ENCODE data around the gene ZSCAN21. TPM values are rescaled to one million over a fixed set of nuclear protein-coding genes. Genes with fewer than 3 reads are reported as not detected.
"Not testable (repeated sequence)": the region's sequence is repeated elsewhere in the genome, so short reads cannot be mapped to it uniquely, and the experiment has no call there.

Gene ZSCAN21
- total and polyA plus RNA-seq, 8 donors = 6.5 to 27.1 (median 24.1) TPM

GRCh38 chr7:100008525-100008924, 41.0 kb upstream of the ZSCAN21 start:
- no peak overlapping the region for H3K4me3 ChIP-seq
- peaks cover 0 to 18% of the 10 kb centered on the region in 2 donors for H3K4me1 ChIP-seq
- ATAC-seq = no peak
- no peaks in the 10 kb centered on the region for H3K9me3 ChIP-seq
- no peaks in the 10 kb centered on the region for H3K36me3 ChIP-seq
- no peak overlapping the region for H3K27ac ChIP-seq
- TF ChIP-seq CTCF (IDR thresholded peaks at IDR 0.05) = no peak
- intact Hi-C loops (cut with DNase I) = no loop called here
- no peaks in the 10 kb centered on the region for H3K27me3 ChIP-seq
- peak in 2 of 4 donors; percentile 27 to 80 for DNase-seq

GRCh38 chr7:100009952-100010351, 39.6 kb upstream of the ZSCAN21 start:
- H3K9me3 ChIP-seq; H3K27ac ChIP-seq; DNase-seq; intact Hi-C loops (cut with DNase I); H3K36me3 ChIP-seq; H3K4me3 ChIP-seq; ATAC-seq; H3K27me3 ChIP-seq: not testable (repeated sequence)
- H3K4me1 ChIP-seq = peaks cover 0 to 15% of the 10 kb centered on the region in 2 donors

- no peak for TF ChIP-seq CTCF (IDR thresholded peaks at IDR 0.05)
- intact Hi-C loops (cut with DNase I) = no loop called here
- H3K4me3 ChIP-seq = no peak overlapping the region
- no peaks in the 10 kb centered on the region for H3K36me3 ChIP-seq
- H3K27me3 ChIP-seq = no peaks in the 10 kb centered on the region
- no peak overlapping the region for H3K27ac ChIP-seq
- ATAC-seq = no peak
- no peak for DNase-seq
- no peaks in the 10 kb centered on the region for H3K9me3 ChIP-seq
- peaks cover 0 to 19% of the 10 kb centered on the region in 2 donors for H3K4me1 ChIP-seq
These were observed 38.7 kb upstream of the ZSCAN21 start for GRCh38 chr7:100010901-100011300.

GRCh38 chr7:100011516-100011915, 38.1 kb upstream of the ZSCAN21 start:
- Histone ChIP-seq H3K27me3 (no peaks in the 10 kb centered on the region), H3K36me3 (no peaks in the 10 kb centered on the region), H3K4me3 (no peak overlapping the region), H3K27ac (no peak overlapping the region), H3K4me1 (peaks cover 3 to 25% of the 10 kb centered on the region in 2 donors), H3K9me3 (no peaks in the 10 kb centered on the region)
- intact Hi-C loops (cut with DNase I) = no loop called here
- no peak for TF ChIP-seq CTCF (IDR thresholded peaks at IDR 0.05)
- ATAC-seq = no peak
- DNase-seq = no peak

- intact Hi-C loops (cut with DNase I); H3K9me3 ChIP-seq; H3K4me3 ChIP-seq; H3K27ac ChIP-seq; H3K36me3 ChIP-seq; H3K27me3 ChIP-seq: not testable (repeated sequence)
- ATAC-seq (peak; percentile 51), DNase-seq (peak in 1 of 4 donors; percentile 64)
- peaks cover 8 to 36% of the 10 kb centered on the region in 2 donors for H3K4me1 ChIP-seq
These were observed 36.9 kb upstream of the ZSCAN21 start for GRCh38 chr7:100012385-100013327.

- no peaks in the 10 kb centered on the region for H3K36me3 ChIP-seq
- no peaks in the 10 kb centered on the region for H3K9me3 ChIP-seq
- intact Hi-C loops (cut with DNase I) = no loop called here
- no peaks in the 10 kb centered on the region for H3K27me3 ChIP-seq
- TF ChIP-seq CTCF (IDR thresholded peaks at IDR 0.05) = no peak
- H3K4me1 ChIP-seq = peaks cover 8 to 43% of the 10 kb centered on the region in 2 donors
- DNase-seq = no peak
- no peak overlapping the region for H3K4me3 ChIP-seq
- no peak overlapping the region for H3K27ac ChIP-seq
- no peak for ATAC-seq
These were observed 36.3 kb upstream of the ZSCAN21 start for GRCh38 chr7:100013328-100013676.

Data from left lung (tissue), 10 donors.